Fibroblast of skin of right biceps (primary cell): ENCODE data around the gene TUSC1.
A peak's percentile ranks its signal among the peaks of the same experiment; 100 is the strongest.
"Not testable (repeated sequence)": the region's sequence is repeated elsewhere in the genome, so short reads cannot be mapped to it uniquely, and the experiment has no call there.

Experiments
- DNase-seq: peaks from one replicate; pipeline ENCODE4 v3.0.0-alpha.2; 2013

TUSC1 gene

DNA sequence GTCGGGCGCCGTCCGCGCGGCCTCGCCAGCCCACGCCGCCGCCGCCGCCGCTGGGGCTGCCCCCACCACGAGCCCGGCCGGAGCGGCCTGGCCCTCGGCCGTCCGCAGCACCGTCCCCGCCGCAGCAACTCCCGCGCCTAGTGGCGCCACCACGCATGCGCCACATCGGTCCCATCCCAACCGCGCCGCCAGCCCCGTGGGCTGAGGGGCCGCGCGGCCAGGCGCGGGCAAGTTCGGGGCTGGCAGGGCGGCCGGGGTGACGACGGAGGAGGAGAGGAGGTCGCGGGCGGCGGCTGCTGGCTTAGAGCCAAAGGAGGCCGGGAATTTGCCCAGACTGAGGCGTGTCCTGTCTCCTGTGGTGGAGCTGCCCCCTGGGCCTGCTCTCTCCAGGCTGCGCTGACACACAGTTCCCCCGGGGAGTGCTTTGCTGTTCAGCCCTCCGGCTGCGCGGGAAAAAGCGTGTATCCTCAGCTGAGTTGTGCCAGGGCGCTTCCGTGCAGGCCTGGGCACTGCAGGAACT, at the start of gene TUSC1:
Gene TUSC1 (minus strand): TSS at position 298 of the 520 bp plus-strand sequence. CDS start 132 bp downstream, at position 166.
- DNase-seq, result peak; percentile 91

DNA sequence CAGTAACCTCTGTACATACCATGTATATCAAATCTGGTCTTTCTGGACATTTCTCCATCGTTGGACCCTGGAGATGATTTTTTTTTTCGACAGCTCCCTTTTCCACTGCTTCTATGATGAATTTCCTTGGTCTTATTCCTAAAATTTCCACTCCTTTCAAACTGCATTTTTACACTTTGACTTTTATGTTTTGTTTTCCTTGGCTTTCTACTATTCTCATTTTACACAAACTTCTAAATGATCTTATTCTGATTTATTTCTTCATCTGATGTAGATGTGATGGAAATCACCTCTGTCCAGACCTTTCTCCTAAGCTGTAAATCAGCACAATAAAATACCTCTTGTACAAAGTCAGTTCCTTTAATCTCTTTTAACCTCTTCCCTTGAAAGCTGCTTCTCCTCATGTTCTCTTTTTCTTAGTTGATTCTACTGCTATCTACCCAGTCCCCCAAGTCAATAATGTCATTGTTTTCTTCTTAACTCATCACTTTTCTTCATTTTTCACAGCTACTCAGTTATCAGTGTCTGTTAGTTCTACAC, 48.7 kb upstream of the TUSC1 start:
- DNase-seq, result no peak

DNA sequence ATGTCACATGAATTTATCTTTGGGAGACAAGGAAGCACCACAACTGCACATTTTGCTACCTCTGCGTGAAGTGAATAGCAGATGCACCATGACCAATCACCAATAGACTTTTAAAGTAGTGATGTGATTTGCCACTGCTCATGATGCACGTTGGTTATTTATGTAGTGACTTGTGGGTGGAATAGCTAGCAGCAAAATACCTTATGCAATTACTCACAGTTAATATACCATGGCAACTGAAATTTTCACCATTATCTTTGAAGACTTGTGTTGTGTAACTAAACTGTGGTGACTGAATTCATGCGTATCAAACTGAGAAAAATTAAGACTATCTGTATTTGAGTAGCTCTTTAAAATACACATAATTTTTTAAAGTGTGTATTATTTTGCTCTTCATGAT, 46.2 kb upstream of the TUSC1 start:
- DNase-seq, result peak; percentile 59

DNA sequence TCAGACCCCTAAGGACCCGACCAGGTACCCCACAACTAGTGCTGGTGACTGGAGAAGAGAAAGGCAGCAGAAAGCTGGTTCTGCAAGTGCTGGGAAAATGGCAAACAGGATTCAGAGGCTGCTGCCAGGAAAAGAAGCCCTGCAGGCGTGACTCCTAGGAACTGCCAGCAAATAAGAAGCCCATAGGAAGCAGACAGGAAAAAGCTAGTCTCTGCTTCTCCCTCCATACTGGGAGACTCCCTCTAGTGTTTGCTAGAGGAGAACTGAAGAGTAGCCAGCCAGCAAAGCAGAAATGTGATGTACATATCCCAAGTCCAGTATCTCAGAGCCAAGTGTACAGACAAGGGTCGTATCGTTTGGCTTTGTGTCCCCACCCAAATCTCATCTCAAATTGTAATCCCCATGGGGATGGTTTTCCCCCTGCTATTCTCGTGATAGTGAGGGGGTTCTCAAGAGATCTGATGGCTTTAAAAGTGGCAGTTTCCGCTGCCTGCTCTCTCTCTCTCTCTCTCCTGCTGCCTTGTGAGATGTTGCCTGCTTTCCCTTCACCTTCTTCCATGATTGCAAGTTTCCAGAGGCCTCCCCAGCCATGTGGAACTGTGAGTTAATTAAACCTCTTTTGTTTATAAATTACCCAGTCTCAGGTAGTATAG, 38.1 kb upstream of the TUSC1 start:
- peak; percentile 70 for DNase-seq

DNA sequence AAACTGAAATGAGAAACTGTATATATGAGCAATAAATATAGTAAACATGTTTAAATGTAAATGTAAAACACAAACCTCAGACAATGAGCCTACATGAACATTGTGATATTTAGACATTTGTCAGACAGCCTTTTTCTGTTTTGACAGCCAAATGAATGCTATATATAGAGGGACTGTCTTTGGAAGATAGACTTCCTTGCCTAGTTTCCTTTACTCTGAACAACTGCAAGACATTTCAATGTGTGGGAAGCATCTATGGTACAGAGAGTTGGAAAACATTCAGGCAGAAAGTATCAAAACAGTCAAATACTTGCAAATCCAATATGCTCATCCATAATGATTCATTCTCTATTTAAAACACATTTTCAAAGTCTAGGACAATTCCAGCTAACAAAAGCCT, 31.7 kb upstream of the TUSC1 start:
- no peak for DNase-seq

DNA sequence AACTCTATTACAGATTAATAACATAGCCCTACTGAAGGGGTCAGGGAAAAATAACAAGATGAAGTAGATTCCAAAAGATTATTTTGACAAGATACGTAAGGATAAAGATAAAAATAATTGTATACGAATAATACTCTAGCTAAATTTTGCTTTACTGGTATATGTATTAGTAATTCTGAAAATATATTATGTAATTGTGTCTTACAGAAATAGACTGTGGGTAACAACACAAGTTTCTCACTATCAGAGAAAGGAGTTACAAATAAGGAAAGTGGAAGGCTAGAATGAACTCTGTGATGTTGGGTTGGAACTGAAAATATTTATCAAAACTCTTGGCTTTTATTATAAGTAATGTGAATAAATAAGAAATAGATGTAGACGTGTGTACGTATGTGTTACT, 26.6 kb upstream of the TUSC1 start:
- no peak for DNase-seq

DNA sequence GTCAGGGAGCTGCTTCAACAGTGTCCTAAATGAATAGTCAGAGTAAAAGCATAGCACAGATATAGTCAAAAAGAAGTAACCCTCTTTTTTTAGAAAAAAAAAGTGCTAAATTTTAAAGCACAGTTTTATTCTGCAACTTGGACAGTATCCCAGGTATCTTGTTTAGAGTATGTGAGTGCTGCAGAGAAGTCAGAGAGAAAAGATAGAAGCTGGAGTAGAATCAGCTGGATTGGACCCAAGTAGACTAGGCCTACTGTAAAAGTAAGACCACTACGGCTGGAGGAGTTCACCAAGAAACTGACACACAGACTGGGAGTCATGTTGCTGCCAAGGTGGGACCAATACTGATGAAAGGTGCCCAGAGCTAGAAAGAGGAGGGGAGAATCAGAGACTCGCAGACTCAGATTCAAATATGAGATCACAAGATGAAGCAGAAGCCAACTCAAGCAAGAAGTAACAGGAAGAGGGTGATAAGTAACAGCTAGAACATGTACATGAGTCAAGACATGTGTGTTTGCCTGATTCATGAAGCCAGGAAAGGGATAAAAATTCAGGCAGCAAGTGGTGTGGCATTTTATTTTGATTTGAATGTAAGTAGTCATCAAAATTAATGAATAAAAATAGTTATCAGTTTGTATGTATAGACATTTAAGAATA, 25.6 kb upstream of the TUSC1 start:
- DNase-seq, result peak; percentile 48

DNA sequence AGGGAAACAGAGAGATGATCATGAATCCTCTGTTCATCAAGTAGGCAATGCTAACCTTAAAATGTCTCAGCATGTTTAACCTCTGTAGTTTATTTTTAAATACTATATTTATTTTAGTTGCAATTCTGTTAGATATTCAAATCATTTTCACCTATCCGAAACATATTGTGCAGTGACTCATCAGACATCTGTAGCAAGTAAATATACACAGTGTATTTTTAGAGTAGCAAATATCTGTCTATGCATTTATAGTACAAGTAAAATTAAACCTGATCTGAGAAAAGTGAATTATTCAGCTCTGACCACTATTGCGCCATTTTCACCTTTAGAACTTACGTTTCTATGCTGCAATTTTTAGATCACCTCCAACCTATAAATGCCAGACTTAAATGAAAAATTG, 24.3 kb upstream of the TUSC1 start:
- no peak for DNase-seq

DNA sequence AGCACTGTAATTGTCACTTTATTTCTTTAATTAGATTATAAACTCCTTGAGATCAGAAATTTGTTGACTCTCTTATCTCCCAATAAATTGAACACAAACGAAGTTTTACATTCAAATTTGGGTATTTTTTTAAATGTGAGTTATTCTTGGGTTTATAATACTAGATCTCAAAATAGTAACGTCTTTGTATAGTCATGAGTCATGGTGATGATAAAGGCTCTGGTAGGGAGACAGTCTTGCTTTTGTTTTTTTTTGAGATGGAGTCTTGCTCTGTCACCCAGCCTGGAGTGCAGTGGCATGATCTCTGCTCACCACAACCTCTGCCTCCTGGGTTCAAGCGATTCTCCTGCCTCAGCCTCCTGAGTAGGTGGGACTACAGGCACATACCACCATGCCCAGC, 22.7 kb upstream of the TUSC1 start:
- peak; percentile 65 for DNase-seq

DNA sequence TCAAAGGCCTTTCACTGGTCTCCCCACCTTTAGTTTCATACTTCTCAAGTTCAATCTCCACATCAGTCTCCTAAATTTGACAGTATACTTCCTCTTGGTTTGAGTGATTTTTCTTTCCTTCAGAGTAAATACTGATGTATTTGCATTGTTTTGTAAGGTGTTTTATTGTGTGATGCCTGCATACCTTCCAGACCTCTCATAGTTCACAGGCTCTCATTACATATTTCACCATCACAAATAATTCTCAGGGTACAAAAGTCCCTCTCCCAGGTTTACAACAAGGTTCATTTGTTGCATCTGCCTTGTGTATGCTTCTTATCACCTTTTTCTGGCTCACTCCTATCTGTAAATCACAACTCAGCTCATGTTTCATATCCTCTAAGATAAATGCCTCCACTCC, 22.2 kb upstream of the TUSC1 start:
- DNase-seq, result no peak

DNA sequence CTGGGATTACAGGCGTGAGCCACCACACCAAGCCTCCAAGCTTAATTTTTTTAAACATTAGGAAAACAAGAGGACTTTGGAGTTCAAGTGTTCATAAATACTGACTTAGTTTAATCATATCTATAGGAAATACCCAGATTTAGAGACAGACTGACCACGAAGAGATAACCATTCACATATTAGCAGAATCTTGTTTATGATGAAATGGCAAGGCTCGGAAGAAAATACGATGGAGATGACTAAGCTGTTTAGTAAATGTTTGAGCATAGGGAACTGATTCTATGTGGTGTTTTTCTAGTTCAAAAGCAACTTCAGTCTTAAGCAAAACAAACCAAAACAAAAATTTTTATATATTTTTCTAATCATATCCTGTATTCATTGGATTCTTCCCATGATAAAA, 13.5 kb upstream of the TUSC1 start:
- DNase-seq, result no peak

DNA sequence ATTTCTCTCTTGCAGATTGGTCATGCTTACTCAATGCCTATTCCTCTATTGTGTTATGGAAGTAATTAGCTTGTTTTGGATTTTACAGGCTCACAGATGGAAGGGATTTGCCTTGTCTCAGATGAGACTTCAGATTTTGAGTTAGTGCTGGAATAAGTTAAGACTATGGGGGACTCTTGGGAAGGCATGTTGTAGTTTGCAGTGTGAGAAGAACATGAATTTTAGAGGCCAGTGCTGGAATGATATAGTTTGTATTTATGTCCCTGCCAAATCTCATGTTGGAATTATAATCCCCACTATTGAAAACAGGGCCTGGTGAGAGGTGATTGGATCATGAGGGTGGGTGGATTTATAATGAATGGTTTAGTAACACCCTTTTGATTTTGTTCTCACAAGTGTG, 6.1 kb upstream of the TUSC1 start:
- DNase-seq, result no peak

DNA sequence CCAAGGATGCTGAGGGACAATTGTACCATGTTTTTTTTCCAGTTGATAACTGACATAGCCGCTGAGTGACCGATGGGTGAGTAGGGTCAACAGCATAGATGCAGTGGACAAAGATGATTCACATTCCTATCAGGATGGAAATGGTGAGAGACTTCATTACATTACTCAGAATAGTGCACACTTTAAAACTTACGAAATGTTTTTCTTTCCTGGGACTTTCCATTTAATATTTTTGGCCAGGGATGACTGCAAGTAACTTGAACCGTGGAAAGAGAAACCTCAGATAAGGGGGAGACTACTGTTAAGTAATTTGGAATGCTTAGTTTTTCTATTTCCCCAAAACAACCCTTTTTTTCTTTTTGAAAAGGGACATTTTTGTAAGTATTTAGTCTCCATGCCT, 3.0 kb upstream of the TUSC1 start:
- peak; percentile 72 for DNase-seq

DNA sequence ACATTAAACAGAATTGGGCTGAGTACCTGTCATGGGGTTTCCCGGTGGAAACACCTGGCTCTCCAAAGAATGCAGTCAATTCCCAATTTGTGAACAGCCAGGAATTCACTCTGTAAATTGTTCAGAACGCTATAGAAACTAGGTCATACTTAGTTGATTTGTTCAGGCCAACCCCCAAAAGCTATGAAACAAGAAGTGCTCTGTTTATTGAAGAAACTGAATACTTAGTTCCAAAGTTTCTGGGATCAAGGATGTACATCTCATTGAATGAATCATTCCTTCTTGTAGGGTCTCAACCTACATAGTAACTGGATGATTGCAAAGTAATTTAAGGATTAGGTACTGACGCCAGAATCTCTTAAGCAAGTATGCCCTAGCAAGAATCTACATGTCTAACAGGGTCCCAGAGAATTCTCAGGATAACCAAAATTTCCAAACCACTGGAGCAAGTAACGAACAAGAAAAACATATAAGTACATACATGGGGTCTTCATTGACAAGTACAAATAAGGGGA, 659 bp upstream of the TUSC1 start:
- DNase-seq, result peak; percentile 45

DNA sequence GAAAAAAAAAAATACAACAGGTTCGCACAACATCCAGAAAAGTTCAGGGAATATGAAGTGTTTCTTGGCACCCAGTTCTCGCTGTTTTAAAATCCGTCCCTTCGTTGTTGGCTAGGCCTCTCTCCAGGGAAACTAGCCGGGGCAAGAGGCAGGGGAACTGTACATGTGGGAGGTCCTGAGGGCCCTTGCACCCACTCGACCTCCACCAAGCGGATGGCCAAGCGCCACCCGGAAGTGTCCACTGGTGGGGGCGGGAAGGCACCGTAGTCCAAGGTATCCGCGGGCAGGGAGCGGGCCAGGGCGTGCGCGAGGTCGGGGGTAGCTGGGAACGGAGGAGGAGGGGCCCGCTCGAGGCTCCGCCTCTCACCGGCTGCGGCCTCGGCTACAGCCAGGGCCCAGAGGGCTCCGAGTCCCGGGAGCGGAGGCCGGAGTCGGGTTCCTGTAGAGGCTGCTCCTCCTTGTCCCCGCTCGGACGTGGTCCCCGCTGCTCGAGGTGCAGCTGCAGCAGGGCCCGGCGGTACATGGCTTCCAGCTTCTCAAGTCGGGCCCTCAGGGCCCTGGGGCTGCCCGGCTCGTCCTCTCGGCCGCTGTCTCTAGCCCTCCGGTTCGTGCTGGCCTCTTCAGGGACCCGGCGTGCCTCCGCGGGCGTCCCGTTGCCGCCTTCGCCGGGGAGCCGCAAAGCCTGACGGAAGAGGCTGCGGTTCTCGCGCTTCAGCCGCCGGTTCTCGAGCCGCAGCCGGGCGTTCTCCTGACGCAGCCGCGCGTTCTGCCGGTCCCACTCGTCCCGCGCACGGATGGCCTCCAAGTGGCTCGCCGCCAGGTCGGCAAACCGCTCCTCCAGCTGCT, 720 bp downstream of the TUSC1 start:
- peak; percentile 80 for DNase-seq

DNA sequence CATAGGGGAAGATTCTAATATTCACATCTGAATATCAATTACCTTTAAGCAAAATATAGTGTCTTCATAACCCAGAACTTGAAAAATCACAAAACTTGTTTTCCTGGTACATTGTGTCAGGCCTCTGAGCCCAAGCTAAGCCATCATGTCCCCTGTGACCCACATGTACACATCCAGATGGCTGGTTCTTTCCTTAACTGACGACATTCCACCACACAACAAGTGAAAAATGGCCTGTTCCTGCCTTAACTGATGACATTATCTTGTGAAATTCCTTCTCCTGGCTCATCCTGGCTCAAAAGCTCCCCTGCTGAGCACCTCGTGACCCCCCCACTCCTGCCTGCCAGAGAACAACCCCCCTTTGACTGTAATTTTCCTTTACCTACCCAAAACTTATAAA, 2.4 kb downstream of the TUSC1 start:
- DNase-seq, result not testable (repeated sequence)

DNA sequence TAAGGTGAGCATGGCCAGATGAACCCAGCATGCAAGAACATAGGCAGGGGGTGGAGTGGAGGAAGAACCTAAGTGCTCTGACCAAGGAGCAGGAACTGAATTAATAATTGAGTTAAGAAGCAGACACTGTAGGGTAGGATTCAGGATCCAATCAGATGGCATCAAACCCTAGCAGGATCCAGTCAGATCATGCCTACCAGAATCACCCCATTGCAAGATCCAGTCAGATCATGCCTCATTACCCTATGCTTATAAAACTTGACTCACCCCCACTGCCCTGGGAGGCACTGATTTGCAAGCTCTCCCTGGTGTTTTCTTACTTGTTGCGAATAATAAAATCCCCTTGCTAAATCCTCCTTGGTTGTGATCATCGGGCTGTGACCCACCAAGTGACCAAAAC, 19.7 kb downstream of the TUSC1 start:
- DNase-seq, result no peak

DNA sequence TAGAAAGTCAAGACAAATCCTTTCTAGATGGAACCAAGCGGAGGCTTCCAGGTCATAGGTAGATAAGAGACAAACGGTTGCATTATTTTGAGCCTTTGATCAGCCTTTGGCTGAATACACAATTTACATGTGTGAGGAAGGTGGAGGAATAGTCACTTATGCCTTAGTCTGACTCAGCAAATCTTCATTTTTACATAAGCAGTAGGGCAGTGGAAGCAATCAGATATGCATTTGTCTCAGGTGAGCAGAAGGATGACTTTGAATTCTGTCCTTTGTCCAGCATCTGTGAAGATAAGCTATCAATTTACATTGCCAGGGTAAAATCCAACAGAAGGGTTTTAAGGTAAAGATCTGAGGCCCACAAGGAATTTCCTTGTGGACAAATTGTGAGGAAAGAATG, 23.8 kb downstream of the TUSC1 start:
- no peak for DNase-seq

DNA sequence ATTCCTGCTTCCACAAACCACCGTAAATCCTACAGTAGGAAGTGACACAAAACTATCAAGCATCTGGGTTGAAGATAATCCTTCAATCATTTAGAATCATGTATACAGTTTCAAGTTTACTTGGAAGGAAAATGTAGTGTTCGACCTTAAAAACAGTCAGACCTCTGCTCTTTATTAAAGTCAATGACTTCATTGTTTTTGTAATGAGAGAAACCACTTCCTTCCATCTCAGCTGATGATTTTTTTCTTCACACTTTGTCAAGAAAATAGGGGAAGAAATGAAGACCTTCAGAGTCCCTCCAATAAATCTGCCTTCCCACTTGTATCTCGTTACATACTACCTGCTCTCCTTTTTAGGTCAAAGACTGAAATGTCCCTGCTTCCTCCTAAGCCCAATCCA, 30.1 kb downstream of the TUSC1 start:
- DNase-seq, result no peak

DNA sequence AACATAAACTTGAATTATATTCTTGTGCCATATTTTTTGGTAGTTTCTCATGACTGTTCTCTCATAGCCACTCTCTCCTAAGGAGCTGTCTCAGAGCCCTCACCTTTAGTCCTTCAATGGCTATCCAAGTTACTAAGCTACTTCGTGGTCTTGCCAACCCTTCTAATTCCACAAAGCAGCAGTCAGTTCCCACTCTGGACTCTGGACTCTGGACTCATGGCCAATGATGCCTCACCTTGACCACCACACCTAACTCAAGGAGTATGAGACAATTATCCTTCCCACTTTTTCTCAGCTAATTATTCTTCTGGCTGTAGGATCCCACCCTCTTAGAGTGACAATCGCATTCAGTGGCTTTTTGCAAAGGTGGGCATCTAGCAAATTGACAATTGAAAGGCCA, 42.2 kb downstream of the TUSC1 start:
- DNase-seq, result no peak

DNA sequence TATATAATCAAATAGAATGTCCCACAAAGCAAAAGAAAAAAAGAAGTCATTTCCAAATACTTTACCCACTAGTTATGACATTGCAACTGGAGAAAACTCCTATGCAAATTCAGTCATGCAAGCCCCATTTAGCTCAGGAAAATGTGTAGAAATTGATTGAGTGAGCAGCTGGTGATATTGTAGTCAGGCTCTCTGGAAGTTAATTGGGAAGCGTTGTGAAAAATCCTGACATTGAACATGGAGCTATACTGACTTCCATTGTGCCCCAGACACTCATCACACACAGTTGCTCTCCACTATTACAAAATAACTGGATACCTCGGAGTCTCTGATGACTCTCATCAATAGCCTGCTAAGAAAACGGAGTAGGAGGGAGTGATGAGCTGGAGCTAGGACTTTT, 49.0 kb downstream of the TUSC1 start:
- no peak for DNase-seq
